ENCODE measurements around the gene PLPP4.
A peak's percentile ranks its signal among the peaks of the same experiment; 100 is the strongest.

Gene PLPP4

DNA sequence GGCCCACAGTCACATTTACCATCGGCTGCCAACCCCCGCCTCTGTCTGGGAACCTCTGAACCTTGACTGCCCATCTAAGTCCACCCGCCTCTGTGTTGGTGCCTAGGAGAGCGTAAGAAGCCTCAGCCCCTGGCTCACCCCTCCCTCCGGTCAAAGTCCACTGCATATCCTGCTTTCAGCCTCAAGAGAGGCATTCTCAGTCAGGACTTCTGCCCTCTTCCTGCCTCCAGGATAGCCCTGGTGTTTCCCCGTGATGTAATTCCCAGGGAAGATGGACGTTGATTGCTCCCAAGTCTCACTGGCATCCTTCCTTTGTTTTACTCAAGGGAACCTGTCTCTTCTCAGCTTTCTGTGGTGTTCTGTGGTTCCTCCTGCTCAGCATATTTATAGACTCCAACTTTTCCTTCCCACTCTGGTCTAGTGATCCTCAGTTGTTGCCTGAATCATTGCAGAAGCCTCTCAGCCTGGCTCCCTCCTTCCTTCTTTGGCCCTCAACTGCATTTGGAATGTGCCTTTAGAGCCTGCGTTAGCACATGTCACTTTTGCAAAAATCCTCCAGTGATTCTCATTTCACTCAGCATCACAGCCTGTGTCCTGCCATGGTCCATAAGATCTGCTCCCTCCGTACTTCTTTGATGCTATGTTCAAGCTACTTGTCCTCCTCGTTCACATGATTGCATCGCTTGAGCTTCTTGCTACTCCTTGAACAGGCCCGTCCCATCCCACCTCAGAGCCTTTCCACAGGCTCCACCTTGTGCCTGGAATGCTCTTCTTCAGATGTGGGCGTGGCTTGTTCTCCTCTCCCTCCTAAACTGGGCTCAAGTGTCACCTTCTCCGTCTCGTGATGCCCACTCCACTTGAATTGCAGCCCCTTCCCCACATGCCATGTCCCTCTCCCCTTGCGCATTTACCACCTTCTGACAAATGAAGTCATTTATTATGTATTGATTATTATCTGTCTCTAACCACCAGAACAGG is 124.2 kb downstream of the PLPP4 start:
- DNase-seq, result no peak

DNA sequence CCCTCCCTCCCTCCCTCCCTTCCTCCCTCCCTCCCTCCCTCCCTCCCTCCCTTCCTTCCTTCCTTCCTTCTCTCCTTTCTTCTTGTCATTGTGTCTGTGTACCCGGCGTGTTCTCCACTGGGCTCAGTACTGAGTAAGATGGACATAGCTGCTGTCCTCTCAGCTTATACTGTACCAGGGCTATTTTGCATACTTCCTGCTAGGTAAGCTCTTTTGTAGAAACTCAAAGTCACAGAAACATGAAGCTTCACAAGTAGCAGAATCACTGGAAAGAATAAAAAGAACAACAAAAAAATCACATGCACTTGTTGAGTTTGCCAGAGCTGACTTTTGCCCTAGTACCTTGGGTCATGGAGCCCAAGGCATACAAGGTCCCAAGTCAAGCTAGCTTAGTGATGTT is 125.7 kb downstream of the PLPP4 start:
- DNase-seq, result no peak

DNA sequence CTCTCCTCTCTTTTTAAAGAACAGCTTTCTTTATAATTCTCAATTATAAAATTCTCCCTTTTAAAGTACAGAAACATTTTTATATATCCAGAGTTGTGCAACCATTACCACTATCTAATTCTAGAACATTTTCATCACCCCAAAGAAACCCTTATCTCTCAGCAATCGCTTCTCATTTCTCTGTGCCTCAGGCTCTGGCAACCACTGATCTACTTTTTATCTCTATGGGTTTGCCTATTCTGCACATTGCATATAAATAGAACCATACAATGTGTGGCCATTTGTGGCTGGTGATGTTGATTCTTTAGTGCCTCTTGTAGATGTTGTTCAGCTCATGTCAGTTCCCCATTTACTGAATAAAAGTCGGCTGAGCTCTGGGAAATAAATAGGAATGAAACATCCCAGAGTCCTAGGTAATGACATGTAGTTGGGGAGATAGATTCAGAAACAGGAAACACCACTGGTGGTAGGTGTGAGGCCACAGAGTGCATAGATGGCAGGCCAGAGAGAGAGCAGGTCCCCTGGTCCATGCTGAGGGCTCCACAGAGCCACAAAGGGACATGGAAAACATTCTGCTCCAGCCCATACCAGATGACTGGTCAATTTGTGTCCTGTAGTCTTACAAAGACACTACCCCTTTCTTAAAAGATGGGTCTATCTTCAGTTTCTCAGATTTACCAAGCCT is 126.5 kb downstream of the PLPP4 start:
- no peak for DNase-seq

DNA sequence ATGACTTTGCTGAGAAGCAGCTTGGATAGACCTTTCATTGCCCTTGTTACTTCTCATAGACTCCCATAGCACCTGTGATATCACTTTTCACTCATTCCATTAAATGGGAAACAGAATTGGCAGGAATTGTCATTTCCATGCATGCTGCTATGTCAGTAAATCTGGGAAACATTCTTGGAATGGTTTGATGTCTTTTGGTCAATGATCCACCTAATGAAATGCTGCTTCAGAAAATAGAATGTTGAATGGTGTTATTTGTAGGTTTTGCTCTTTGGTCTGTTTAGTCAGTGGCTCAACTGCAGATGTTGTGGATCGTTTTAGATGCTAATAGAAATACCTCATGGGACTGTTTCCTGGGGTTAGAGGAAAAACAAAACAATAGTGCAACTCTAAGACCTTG is 127.8 kb downstream of the PLPP4 start:
- DNase-seq, result no peak

DNA sequence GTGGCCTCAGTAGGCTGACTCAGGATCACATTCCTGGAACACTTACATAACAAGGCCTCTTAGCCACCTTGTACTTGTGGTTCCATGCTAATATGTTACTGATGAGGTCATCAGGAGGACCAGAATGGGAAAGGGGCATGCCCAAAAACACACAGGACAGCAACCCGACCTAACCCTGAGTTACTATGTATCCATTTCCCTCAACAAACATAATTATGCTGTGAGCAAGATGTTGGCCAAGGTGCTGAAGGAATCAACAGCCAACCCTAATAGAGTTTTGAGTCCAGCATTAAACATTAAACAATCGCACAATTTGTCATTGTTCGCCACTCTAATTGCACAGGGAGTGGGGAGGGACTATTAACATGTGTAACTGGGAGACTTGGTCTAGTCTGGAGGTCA is 129.4 kb downstream of the PLPP4 start:
- DNase-seq, result no peak

DNA sequence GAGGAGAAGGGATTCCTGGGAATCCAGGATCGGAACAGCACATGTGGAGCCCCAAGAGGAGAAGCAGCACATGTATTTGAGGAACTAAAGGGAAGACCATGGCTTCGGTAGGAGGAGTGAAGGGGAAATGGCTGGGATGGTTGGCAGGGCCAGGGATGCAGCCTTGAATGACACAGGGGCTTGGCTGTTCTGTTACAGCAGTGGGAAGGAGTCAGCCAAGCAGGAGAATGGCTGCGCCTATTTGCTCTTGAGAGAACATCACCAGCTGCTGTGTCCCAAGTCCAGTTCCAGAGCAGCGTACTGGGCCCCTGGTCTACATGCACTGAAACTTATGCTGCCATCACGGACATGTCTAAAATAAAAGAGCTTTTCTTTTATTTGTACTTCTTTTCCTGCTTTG is 130.0 kb downstream of the PLPP4 start:
- DNase-seq, result no peak

DNA sequence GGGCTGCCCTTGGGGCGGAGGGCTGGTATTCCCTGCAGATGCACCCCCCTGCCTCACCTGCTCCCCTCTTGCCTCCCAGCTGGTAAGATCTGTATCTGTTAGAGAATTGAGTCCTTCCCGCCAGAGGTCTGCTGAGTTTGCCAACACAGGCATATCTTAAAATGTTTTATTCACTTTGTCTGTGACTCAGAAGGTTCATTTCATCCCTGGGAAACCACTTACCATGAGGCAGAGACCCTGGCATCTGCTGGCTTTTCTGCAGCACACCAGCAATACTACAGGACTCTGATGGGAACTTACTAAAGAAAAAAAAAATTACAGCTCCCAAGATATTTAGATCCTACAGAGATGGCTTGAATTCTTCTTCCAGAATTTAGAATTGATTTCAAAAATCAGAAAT is 131.3 kb downstream of the PLPP4 start:
- no peak for DNase-seq

DNA sequence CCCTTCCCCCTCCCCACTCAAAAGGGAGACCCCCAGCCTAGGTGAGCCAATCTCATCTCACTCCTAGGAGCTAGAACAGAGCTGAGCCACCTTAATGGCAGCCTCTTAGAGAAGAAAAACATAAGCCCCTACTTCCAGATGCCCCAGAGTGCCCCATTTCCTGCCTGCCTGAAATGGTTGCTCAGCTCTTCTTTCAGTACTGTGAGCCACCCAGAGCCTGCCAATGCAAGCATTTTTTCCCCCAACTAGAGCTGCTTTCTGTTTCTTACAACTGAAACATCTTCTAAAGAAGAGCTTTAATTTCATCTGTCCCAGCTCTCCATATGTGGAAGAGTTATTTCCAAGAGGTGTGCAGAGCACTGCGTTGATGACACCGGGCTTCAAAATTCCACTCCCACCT is 136.7 kb downstream of the PLPP4 start:
- no peak for DNase-seq

DNA sequence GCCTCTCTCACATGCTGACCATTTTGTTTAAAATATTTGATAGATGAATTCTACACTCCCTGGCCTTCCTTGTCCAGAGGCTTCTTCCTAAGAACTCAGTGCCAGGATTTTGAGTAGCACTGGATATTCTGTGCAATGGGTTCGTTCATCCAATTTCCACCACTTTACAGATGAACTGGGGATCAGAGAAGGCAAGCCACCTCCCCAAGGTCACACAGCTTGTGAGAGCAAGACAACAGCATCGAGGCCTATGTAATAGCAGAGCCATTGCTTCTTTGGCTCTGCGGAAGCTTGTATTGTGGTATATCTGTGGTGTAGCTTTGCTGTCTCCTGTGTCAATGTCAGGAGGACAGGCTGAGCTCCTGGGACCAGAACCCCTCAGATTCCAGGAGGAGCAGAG is 140.9 kb downstream of the PLPP4 start:
- no peak for DNase-seq

DNA sequence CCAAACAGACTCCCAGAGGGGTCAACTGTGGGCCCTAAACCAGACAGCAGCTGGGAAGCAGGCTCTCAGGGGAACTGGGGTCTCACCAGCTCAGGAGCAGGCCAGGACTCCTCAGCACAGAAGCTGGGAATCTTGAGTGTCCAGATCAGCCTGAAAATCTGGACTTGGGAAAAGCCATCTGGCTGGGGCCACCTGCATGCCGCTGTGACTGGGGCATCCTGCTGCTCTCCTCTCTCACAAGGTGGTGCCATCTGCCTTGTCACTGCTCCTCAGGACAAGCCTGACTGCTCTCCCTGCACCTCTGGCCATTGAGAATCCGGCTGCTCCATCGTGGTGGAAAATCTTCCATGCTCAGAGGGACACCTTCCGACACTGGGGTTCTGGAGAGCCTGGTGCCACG is 141.4 kb downstream of the PLPP4 start:
- no peak for DNase-seq

DNA sequence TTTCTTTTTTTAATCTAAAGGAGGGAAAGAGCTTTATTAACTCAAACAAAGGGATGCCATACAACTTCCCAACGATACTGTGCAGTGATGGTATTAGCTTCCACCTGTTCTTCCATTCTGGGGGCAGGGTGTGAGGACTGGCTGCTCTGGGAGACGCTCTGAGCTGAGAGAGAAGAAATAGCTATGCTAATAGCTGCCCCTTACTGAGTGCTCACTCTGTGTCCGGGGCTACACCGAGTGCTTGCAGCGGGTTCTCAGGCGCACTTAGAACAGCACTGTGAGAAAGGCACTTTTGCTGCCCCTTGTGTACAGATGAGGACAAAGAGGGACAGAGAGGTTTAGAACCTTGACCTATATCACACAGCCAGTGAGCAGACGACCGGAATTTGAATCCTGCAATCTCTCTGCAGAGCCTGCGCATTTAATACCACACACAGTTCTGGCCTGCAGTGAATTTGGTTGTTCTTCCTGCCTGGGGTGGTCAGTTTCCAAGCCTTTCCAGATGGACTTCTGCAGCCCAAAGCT is 142.2 kb downstream of the PLPP4 start:
- DNase-seq, result no peak

DNA sequence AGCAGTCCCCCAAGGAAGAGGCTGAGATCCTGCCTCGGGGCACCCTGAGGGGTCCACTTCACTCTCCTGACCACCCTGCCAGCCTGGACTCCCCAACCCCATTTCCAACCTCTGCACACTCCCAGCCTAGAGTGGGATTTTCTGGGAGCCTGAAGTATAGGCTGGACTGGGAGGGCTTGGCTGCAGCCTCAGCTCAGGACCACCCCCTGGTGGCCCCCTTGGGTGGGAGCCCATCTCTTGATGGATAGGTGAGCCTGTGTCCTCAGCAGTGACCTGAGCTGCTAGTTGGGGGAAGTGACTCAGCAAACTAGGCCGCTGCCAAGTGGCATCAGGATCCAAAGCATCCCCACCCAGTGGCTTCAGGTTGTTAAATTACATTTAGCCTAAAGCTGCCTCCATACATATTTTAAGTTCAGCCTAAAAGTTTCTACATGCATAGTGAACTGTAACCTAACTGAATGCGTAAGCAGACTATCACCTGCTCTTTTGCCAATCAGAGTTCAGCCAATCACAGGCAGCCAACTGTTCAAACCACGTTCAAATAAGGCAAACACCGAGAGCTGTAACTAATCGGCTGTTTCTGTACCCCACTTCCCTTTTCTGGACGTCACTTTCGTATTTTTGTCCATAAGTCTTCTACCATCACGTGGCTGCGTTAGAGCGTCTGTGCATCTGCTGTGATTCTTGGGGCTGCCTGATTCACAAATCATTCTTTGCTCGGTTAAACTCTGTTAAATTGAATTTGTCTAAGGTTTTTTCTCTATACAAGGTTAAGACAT is 144.0 kb downstream of the PLPP4 start:
- no peak for DNase-seq

DNA sequence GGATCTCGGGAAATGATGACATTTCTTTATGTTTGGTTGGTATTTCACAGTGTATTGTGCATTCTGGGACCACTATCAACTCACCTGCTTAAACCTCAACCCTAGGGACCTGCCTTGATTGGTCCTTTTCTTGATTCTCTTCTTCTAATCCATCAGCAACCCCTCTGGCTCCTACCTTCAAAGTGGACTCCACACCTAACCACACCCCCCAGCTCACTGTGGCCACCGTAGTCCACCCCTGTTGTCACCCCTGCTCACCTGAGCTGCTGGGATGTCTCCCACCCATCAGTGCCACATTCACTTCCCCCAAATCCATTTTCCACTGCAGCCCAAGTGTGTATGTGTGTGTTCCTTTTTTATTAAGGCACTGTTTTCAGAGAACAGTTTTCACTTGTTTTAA is 145.0 kb downstream of the PLPP4 start:
- DNase-seq, result no peak

DNA sequence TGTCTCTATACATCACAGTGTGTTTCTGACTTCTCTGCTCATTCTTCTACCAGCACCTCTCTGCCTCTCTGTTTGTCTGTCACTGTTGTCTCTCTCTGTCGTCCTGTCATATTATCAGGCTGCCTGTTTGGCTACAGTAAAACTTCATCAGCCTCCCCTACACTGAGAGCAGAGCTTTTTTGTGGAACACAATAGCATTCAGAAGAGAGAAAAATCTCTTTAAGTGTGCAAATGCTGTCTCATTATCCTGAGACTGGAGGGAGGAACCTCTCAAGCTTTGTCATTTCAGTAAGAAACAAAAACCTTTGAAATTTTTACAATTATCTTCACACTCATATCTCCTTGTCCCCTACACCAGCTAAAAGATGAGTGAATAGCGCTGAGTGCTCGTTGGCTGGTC is 148.4 kb downstream of the PLPP4 start:
- DNase-seq, result no peak

DNA sequence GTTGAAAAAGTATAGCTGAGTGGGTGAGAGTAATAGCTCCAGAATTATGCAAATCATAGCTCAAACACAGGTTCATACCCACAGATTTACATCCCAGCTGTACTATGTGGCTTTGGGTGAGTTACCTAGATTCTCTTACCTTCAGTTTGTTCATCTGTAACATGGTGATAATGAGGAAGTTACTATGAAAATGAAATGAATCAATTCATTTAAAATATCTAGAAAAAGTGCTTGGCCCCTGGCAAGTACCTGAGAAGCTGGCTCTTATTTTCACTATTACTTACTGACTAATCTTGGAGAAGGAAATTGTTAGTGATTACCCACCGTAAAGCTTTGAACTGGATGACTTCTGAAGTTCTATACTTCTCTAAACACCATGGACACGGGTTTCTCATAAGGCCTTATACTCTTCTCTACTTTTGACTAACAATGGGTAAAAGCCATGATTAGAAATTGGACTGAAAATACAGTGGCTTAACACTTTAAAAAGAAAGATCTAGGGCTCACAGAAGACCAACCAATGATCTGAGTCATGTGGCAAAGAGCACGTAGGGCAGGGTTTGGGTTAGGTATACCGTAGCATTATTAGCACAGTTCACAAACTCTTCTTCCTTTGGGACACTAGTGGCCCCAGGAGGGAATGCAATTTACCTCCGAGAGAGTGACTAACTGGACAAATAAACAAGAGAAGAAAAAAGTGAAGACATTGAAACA is 149.2 kb downstream of the PLPP4 start:
- no peak for DNase-seq

DNA sequence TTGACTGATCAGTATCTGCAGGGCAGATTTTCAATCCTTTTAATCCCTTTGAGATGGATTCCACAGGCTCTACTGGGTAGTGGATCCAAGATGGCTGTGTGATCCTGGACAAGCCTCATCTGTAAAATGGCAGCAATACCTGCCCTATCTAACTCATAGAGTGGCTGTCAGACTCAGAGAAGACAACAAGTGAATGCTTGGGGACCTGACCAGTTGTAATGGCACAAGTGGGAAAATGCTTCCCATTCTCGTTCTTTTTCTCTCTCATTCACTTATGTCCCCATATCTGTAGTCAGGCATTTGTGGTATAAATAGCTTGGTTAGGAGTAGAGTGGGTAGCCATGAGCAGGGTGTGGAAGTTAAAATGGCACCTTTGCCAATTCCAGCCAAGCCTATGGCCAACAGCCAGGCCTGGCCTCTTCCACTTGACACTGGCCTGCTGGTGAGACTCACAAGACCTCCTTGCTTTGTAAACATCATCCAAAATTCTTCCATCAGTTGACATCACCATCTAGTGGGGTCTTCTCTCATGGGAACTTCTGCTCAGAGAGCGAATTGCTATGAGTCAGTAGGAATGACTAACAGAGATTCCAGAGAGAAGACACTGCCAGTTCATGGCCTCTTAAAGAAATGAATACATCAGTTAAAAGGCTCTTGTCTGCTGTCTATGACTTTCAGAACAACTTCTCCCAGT is 150.1 kb downstream of the PLPP4 start:
- DNase-seq, result peak; percentile 5

DNA sequence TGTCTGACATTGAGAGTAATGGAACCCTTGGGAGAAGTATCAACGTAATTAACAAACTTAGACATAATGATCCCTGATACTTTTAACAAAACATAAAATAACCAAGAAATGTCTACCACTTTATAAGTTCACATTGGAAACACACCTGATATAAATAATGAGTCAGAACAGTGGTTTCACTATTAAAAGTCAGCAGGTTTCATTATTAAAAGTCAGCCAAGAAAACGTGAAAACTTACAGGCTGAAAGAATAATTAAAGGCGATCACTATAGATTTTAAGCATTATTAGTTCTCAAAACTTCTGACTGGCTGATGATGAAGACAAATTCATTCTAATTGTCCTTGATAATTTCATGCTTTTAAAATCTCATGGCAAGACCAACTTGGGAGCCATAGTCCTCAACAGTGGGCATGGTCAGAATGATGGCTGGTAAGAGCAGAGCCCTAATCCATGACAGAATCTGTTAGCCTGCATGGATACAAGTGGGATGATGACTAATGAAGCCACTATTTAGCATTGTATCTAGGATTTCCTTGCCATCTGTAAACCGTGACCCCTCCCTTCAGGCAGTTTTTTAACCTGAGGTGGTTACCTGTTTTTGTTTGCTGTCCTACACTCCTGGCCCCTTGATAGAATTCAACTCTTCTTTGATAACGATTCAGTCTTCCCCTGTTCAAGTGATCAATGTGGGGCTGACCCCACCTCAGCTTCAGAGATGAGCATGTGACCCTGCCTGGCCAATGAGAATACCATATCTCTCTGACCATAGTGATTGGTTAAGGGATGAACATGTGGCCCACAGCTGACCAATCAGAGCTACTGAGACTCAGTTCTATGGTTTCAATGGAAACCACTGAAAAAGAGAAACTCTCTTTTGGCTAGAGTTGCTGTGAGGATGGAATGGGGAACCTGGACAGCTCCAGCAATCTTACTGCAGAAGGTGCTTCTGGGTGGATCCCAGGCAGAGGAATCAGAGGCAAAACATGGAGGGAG is 151.0 kb downstream of the PLPP4 start:
- peak; percentile 29 for DNase-seq

DNA sequence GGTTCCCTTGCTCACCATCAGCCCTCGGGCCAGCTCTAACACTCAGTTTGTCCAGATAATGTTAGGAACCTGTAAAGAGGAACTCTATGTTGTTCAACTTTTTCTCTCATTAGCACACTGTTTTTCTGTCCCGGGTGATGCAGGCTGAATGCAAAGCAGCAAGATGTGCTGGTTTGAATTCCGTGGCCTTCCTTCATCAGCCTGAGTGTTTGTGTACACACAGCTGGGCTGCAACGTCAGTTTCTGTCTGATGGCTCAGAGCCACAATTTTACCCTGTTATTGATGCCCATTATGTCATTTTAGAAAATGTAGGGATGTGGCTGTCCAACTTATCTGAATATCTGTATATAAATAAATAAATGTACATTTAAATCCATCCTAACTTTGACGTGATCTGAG is 152.0 kb downstream of the PLPP4 start:
- no peak for DNase-seq

DNA sequence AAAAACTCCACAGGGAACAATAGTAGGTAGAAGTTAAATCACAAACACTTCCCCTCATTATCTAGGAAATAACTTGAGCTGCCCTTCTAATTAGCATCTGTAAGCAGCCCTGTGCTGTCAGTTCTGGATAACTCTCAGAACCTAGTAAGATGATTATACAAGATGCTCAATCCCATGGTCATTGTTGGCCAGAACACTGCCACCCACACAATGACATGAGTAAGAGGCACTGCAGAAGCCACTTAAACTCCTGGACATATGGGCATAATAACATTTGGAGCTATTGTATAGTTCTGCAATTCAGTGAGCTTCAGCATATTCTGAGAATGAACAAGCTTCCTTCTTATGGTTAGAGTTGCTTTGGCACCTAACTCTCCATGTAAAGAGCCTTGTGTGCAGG is 153.8 kb downstream of the PLPP4 start:
- no peak for DNase-seq

DNA sequence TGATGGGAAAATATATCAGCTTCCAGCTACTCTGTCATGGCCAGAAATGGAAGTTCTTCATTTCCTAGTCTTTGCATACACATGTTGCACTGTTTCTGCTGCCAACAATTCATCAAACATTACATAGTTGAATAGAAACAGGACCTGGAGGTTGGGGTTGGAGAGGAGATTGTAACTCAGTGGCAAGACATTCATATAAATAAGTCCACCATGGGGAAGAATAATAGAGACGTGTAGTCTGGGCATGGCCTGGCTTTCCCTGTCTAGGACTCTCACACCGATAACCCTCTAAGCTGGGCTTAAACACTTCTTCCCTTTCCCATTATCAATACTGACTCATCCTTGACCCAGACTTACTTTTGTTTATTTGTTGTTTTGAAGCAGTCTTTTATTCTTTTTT is 155.7 kb downstream of the PLPP4 start:
- no peak for DNase-seq

DNA sequence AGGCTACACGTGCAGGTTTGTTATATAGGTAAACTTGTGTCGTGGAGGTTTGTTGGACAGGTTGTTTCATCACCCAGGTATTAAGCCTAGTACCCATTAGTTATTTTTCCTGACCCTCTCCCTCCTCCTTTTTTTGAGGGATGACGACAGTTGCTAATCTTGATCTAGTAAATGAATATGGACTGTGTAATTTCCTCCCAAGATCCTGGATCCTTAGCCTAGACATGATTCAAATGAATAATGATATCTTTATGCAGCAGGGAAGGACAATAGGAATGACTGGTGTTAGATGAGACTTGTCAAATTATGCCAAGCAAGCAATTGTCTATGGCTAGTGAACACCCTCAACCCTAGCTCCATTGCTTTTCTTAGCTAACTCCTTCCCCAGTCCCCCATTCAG is 156.2 kb downstream of the PLPP4 start:
- DNase-seq, result no peak

All from activated CD4-positive, alpha-beta T cell treated with anti-CD3 and anti-CD28 coated beads, Interleukin-2, amount 50 U/mL, for 16 hours (primary cell).